ENCODE data around the gene LIN7B. TPM values are rescaled to one million over a fixed set of nuclear protein-coding genes. Genes with fewer than 3 reads are reported as not detected.
A peak's percentile ranks its signal among the peaks of the same experiment; 100 is the strongest.

The LIN7B gene
- total and polyA plus RNA-seq, 2 of the 13 experiments (the other 11 are each of a cell fraction or from before 2014, with no cell fraction given): 5.3 to 7.6 TPM

GRCh38 chr19:49155005-49155819 lies 41.0 kb downstream of the LIN7B start, which contains the start of gene HRC (continued):
- TF ChIP-seq, protein P1, sequence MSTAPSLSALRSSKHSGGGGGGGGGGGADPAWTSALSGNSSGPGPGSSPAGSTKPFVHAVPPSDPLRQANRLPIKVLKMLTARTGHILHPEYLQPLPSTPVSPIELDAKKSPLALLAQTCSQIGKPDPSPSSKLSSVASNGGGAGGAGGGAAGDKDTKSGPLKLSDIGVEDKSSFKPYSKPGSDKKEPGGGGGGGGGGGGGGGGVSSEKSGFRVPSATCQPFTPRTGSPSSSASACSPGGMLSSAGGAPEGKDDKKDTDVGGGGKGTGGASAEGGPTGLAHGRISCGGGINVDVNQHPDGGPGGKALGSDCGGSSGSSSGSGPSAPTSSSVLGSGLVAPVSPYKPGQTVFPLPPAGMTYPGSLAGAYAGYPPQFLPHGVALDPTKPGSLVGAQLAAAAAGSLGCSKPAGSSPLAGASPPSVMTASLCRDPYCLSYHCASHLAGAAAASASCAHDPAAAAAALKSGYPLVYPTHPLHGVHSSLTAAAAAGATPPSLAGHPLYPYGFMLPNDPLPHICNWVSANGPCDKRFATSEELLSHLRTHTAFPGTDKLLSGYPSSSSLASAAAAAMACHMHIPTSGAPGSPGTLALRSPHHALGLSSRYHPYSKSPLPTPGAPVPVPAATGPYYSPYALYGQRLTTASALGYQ (CRISPR knock-in tag; IDR thresholded peaks at IDR 0.05): no peak
- TF ChIP-seq ZNF296 (CRISPR knock-in tag; conservative IDR thresholded peaks at IDR 0.05) (peak; percentile 80; the same call in 1 of the 2 replicates), ZNF574 (CRISPR knock-in tag; IDR thresholded peaks at IDR 0.05) (peak; percentile 36), RXRA (CRISPR knock-in tag; IDR thresholded peaks at IDR 0.05) (0 out of 2 replicates have a peak, but pooled peaks have one; percentile 46), ERF (CRISPR knock-in tag; IDR thresholded peaks at IDR 0.05) (peak; percentile 58; the same call in 1 of the 2 replicates), NFRKB (IDR thresholded peaks at IDR 0.05) (no peak), ZNF646 (CRISPR knock-in tag; IDR thresholded peaks at IDR 0.05) (peak; percentile 50; the same call in 1 of the 2 replicates), SMAD1 (CRISPR knock-in tag; IDR thresholded peaks at IDR 0.05; ENCODE audit: borderline replicate concordance, low read depth) (no peak)
- TF ChIP-seq, protein P2, sequence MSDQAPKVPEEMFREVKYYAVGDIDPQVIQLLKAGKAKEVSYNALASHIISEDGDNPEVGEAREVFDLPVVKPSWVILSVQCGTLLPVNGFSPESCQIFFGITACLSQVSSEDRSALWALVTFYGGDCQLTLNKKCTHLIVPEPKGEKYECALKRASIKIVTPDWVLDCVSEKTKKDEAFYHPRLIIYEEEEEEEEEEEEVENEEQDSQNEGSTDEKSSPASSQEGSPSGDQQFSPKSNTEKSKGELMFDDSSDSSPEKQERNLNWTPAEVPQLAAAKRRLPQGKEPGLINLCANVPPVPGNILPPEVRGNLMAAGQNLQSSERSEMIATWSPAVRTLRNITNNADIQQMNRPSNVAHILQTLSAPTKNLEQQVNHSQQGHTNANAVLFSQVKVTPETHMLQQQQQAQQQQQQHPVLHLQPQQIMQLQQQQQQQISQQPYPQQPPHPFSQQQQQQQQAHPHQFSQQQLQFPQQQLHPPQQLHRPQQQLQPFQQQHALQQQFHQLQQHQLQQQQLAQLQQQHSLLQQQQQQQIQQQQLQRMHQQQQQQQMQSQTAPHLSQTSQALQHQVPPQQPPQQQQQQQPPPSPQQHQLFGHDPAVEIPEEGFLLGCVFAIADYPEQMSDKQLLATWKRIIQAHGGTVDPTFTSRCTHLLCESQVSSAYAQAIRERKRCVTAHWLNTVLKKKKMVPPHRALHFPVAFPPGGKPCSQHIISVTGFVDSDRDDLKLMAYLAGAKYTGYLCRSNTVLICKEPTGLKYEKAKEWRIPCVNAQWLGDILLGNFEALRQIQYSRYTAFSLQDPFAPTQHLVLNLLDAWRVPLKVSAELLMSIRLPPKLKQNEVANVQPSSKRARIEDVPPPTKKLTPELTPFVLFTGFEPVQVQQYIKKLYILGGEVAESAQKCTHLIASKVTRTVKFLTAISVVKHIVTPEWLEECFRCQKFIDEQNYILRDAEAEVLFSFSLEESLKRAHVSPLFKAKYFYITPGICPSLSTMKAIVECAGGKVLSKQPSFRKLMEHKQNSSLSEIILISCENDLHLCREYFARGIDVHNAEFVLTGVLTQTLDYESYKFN (CRISPR knock-in tag; conservative IDR thresholded peaks at IDR 0.05): peak; percentile 56
- TF ChIP-seq, protein P3, sequence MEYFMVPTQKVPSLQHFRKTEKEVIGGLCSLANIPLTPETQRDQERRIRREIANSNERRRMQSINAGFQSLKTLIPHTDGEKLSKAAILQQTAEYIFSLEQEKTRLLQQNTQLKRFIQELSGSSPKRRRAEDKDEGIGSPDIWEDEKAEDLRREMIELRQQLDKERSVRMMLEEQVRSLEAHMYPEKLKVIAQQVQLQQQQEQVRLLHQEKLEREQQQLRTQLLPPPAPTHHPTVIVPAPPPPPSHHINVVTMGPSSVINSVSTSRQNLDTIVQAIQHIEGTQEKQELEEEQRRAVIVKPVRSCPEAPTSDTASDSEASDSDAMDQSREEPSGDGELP (IDR thresholded peaks at IDR 0.05; ENCODE audit: borderline replicate concordance, low read depth): 0 out of 2 replicates have a peak, but pooled peaks have one; percentile 16

Data from HepG2 (cell line).